Small intestine (tissue), 7 donors: ENCODE results near the gene KIF5A. TPM values are rescaled to one million over a fixed set of nuclear protein-coding genes. Genes with fewer than 3 reads are reported as not detected.
A peak's percentile ranks its signal among the peaks of the same experiment; 100 is the strongest.
"Not testable (repeated sequence)": the region's sequence is repeated elsewhere in the genome, so short reads cannot be mapped to it uniquely, and the experiment has no call there.

ENCODE experiments used
- DNase-seq, 2 donors: peaks; one replicate each; pipeline versions ENCODE4 v3.0.0 to v3.0.0-alpha.2; 2013
- FAIRE-seq: peaks from 2 replicates; lab custom pipeline; 2012; peaks lifted over from hg19 to GRCh38; lab: Jason Lieb, UNC
- H3K27ac ChIP-seq, 3 donors: one replicate each; pipeline ENCODE4 v1.5.1; 2013; ENCODE audit warnings: low read length in 2 of 3, mild to moderate bottlenecking in 2 of 3, control low read depth in 1 of 3, inconsistent platforms in 1 of 3, low read depth in 1 of 3, moderate library complexity in 1 of 3
- H3K27me3 ChIP-seq, 3 donors: one replicate each; pipeline ENCODE4 v1.6.1; 2013; ENCODE audit warnings: low read length in 3 of 3, inconsistent platforms in 1 of 3; ENCODE audit not compliant: control insufficient read depth in 3 of 3, insufficient read depth in 3 of 3
- H3K36me3 ChIP-seq, 3 donors: one replicate each; pipeline ENCODE4 v1.6.1; 2013; ENCODE audit warnings: low read length in 3 of 3, inconsistent platforms in 1 of 3, low read depth in 1 of 3, mild to moderate bottlenecking in 1 of 3, moderate library complexity in 1 of 3; ENCODE audit not compliant: control insufficient read depth in 3 of 3, insufficient read depth in 2 of 3
- H3K4me1 ChIP-seq, 3 donors: one replicate each; pipeline ENCODE4 v1.6.1; 2013; ENCODE audit warnings: low read length in 2 of 3, inconsistent platforms in 1 of 3, low read depth in 1 of 3, mild to moderate bottlenecking in 1 of 3, moderate library complexity in 1 of 3; ENCODE audit not compliant: control insufficient read depth in 3 of 3, insufficient read depth in 2 of 3
- H3K4me3 ChIP-seq, 3 donors: one replicate each; pipeline ENCODE4 v1.5.1; 2013; ENCODE audit warnings: low read length in 3 of 3, control low read depth in 1 of 3, inconsistent platforms in 1 of 3, low read depth in 1 of 3, mild to moderate bottlenecking in 1 of 3, moderate library complexity in 1 of 3
- H3K9me3 ChIP-seq, 2 donors: one replicate each; pipeline ENCODE4 v1.6.1; 2013; ENCODE audit warnings: low read depth in 1 of 2, low read length in 1 of 2; ENCODE audit not compliant: control insufficient read depth in 2 of 2, insufficient read depth in 1 of 2
- WGBS, 3 donors: extraction: QIAGEN DNeasy Blood & Tissue Kit; methylation state at CpG; one replicate each; pipeline ENCODE4 v1.1.7; 2013; 5-methylcytosine and 5-hydroxymethylcytosine counted together
- polyA plus RNA-seq, 4 donors: library from polyadenylated mRNA; stranded (reverse) in 3 of 4; unstranded in 1 of 4; fragments of 200-250 nt in 3 of 4; fragments of 120-200 nt in 1 of 4; gene quantifications; one replicate each; pipeline versions ENCODE4 v1.2.1 to v1.2.3, GENCODE V29; 2013
- donor health status: healthy with polysubstance abuse.
- donor health status: control.
- donor health status: control.
- donor health status: Bipolar disorder and iron deficiency.
- donor health status: healthy.

KIF5A gene
- polyA plus RNA-seq, 4 donors = 0.27 to 8.4 (median 0.83) TPM; not detected in 1

DNA sequence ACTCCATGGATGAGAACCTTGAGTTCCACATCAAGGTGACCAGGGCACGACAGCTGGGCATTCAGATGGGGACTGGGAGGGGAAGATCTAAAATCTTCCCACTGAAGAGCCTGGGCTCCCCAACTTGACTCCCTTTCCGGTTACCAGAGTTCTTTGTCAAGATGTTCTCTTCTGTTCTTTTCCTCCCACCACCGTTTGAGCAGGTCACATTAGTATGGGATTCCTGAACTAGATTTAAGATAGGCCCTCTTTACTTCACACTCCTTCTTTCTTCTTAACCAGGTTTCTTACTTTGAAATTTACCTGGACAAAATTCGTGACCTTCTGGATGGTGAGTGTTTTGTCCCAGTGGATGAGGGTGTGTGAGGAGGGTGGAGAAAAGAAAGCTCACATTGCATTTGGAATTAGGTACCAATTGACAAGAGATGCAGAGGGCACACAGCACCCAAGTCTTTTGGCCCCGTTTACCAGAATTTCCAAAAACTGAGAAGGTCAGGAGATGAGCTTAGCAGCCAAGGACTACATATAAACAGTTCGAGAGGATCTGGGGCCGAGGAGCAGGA is 14.4 kb downstream of the KIF5A start:
- WGBS, 3 donors = 81 to 84% (median 83%) methylated on average over 7 of the region's 7 CpGs
- DNase-seq (no peak), FAIRE-seq (no peak)
- Histone ChIP-seq H3K4me3 (no peak overlapping the region), H3K27ac (no peak overlapping the region), H3K27me3 (peaks cover 0 to 17% (median 0%) of the 10 kb centered on the region in 3 donors), H3K36me3 (no peaks in the 10 kb centered on the region), H3K9me3 (no peaks in the 10 kb centered on the region), H3K4me1 (no peaks in the 10 kb centered on the region)

DNA sequence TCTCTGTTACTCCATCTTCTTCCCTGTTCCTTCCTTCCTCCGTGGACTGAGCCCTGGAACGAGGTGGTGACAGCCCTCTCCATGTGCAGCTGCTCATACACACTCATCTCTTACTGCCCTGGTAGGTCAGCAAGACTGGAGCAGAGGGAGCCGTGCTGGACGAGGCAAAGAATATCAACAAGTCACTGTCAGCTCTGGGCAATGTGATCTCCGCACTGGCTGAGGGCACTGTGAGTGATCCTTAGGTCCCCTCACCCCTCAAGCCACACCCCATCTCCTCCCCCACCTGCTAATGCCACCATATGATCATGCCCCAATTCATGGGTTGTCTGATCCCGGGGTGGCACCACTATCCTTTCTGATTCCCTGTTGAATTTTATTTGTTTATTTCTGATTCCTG is 19.0 kb downstream of the KIF5A start:
- Histone ChIP-seq H3K4me3 (no peak overlapping the region), H3K27ac (no peak overlapping the region), H3K4me1 (no peaks in the 10 kb centered on the region), H3K36me3 (no peaks in the 10 kb centered on the region), H3K9me3 (no peaks in the 10 kb centered on the region), H3K27me3 (peaks cover 0 to 12% (median 2%) of the 10 kb centered on the region in 3 donors)
- no peak for DNase-seq
- no peak for FAIRE-seq
- 64 to 74% (median 72%) methylated on average over 6 of the region's 6 CpGs for WGBS, 3 donors

DNA sequence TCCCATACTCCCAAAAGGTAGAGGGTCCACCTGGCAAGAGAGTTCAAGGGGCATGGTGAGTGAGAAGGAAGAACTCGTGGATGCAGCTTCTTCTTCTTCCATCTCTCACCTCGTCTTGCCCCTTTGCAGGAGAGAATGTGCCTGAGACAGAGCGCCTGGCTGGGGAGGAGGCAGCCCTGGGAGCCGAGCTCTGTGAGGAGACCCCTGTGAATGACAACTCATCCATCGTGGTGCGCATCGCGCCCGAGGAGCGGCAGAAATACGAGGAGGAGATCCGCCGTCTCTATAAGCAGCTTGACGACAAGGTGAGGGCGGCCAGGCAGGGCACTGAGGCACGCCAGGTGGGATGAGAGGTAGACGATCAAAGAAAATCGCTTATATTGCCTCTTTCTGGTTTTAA is 20.0 kb downstream of the KIF5A start:
- Histone ChIP-seq H3K27ac (no peak overlapping the region), H3K27me3 (peaks cover 0 to 8% (median 2%) of the 10 kb centered on the region in 3 donors), H3K4me1 (no peaks in the 10 kb centered on the region), H3K4me3 (no peak overlapping the region), H3K9me3 (no peaks in the 10 kb centered on the region), H3K36me3 (no peaks in the 10 kb centered on the region)
- FAIRE-seq (no peak), DNase-seq (no peak)
- WGBS, 3 donors = 84 to 88% (median 87%) methylated on average over 18 of the region's 18 CpGs

DNA sequence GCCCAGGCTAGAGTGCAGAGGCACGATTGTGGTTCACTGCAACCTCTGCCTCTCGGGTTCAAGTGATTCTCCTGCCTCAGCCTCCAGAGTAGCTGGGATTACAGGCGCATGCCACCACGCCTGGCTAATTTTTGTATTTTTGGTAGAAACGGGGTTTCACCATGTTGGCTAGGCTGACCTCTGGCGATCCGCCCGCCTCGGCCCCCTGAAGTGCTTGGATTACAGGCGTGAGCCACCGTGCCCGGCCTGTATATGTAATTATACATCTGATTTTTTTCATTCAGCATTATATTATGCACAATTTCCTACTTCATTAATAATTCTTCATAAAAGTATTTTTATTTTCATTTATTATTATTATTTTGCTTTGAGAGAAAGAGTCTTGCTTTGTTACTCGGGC is 20.6 kb downstream of the KIF5A start:
- H3K4me1 ChIP-seq, FAIRE-seq, DNase-seq, H3K27me3 ChIP-seq, H3K9me3 ChIP-seq, H3K36me3 ChIP-seq, H3K27ac ChIP-seq, H3K4me3 ChIP-seq: not testable (repeated sequence)
- 84 to 87% (median 85%) methylated on average over 13 of the region's 13 CpGs for WGBS, 3 donors

DNA sequence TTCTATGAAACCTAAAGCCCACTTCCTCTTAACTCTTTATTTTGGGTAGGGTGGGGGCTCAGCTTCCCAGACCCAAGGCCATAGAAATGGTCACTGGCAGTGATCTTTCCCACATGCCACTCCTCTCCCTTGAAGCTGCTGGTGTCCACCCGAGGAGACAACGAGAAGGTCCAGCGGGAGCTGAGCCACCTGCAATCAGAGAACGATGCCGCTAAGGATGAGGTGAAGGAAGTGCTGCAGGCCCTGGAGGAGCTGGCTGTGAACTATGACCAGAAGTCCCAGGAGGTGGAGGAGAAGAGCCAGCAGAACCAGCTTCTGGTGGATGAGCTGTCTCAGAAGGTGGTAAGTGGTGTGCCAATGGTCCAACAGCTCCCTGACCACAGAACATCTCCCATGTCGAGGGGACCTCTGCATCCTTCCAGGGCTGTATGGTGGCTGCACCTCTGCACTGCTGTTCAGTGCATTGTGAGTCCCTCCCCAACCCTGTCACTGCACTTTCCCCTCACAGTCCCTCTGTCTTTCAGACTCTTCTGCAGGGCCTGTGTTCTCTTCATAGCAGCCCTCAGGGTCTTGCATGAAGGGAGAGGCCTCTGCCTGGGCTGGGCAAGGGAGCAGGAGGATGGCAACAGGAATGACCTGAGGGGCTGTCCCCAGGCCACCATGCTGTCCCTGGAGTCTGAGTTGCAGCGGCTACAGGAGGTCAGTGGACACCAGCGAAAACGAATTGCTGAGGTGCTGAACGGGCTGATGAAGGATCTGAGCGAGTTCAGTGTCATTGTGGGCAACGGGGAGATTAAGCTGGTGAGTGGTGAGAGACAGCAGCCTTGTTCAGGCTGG is 22.3 kb downstream of the KIF5A start:
- Histone ChIP-seq H3K4me3 (no peak overlapping the region), H3K27me3 (peaks cover 0 to 8% (median 2%) of the 10 kb centered on the region in 3 donors), H3K36me3 (no peaks in the 10 kb centered on the region), H3K4me1 (peaks cover 0 to 10% (median 0%) of the 10 kb centered on the region in 3 donors), H3K9me3 (no peaks in the 10 kb centered on the region), H3K27ac (no peak overlapping the region)
- DNase-seq (no peak), FAIRE-seq (no peak)
- 86 to 88% (median 87%) methylated on average over 12 of the region's 12 CpGs for WGBS, 3 donors

DNA sequence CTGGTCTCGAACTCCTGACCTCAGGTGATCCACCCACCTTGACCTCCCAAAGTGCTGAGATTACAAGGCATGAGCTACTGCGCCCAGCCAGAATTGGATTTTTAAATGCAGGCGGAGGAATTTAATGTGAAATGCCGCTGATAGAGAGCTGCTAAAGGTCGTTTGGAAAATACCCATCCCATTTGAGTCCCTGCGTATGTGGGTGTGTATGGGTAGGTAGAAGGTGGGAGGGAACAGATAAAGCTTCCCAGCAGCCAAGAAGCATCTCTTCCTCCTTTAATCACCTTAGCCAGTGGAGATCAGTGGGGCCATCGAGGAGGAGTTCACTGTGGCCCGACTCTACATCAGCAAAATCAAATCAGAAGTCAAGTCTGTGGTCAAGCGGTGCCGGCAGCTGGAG is 25.0 kb downstream of the KIF5A start:
- Histone ChIP-seq H3K4me1 (peaks cover 0 to 14% (median 0%) of the 10 kb centered on the region in 3 donors), H3K27me3 (peaks cover 0 to 2% (median 2%) of the 10 kb centered on the region in 3 donors), H3K4me3 (no peak overlapping the region), H3K36me3 (no peaks in the 10 kb centered on the region), H3K9me3 (no peaks in the 10 kb centered on the region), H3K27ac (no peak overlapping the region)
- WGBS, 3 donors = 77 to 83% (median 78%) methylated on average over 10 of the region's 10 CpGs
- FAIRE-seq (no peak), DNase-seq (no peak)

GRCh38 chr12:57575771-57576612 is 26.1 kb downstream of the KIF5A start:
- DNase-seq = peak; percentile 34 to 67
- FAIRE-seq = no peak
- 34 to 70% (median 52%) methylated on average over 12 of the region's 12 CpGs for WGBS, 3 donors
- H3K4me1 ChIP-seq = peaks cover 0 to 22% (median 0%) of the 10 kb centered on the region in 3 donors
- H3K36me3 ChIP-seq = no peaks in the 10 kb centered on the region
- no peaks in the 10 kb centered on the region for H3K27me3 ChIP-seq
- H3K4me3 ChIP-seq = no peak overlapping the region
- H3K9me3 ChIP-seq = no peaks in the 10 kb centered on the region
- H3K27ac ChIP-seq = peak overlapping the region in 1 of 3 donors; percentile 10

DNA sequence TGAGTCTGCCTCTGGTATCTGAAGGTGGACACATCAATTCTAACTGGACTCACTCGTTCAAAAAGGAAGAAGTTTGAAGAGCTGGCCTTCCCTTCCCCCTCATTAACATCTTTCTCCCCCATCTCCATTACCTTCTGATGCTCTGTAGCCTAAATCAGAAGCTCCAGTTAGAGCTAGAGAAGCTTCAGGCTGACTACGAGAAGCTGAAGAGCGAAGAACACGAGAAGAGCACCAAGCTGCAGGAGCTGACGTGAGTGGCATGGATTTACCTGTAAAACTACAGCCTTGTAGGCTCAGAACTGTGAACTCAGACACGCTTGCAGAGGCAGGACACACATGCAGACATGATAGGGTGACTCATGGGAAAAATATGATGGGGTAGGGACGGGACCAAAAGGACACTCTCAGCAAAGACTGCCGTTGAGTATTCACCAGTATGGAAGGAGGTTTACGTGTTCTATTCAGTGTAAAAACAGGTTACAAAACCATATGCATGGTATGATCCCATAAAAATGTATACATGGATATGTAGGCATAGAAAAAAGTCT is 26.8 kb downstream of the KIF5A start:
- H3K4me1 ChIP-seq = peaks cover 0 to 22% (median 0%) of the 10 kb centered on the region in 3 donors
- peak in 1 of 2 donors; percentile 22 for DNase-seq
- no peak overlapping the region for H3K4me3 ChIP-seq
- H3K36me3 ChIP-seq = no peaks in the 10 kb centered on the region
- WGBS, 3 donors = 75 to 77% (median 76%) methylated on average over 9 of the region's 9 CpGs
- no peaks in the 10 kb centered on the region for H3K27me3 ChIP-seq
- FAIRE-seq = no peak
- no peaks in the 10 kb centered on the region for H3K9me3 ChIP-seq
- peak overlapping the region in 1 of 3 donors; percentile 10 for H3K27ac ChIP-seq
